OCI-LY1 (cell line): Measurements from ENCODE around the gene S100A7.

Source experiments
- H2AFZ ChIP-seq: fragments of 200-600 bp; sonication (generic), shearing (Covaris generic); 2 replicates; pipeline ENCODE4 v1.6.0; 2014; ENCODE audit warnings: antibody characterized with exemption, mild to moderate bottlenecking, low read length
- H3F3A ChIP-seq: fragments of 200-600 bp; sonication (generic), shearing (Covaris generic); 2 replicates; pipeline ENCODE4 v1.6.0; 2014; ENCODE audit warnings: mild to moderate bottlenecking, antibody characterized with exemption, low read length, moderate library complexity; ENCODE audit not compliant: insufficient read depth
- H3K27ac ChIP-seq: fragments of 200-600 bp; sonication (generic); 2 replicates; pipeline ENCODE4 v1.5.1; 2014; ENCODE audit warnings: low read length, mixed run types, mild to moderate bottlenecking, low read depth; ENCODE audit not compliant: poor library complexity, severe bottlenecking
- H3K27me3 ChIP-seq: fragments of 200-600 bp; sonication (generic); 2 replicates; pipeline ENCODE4 v1.6.0; 2014; ENCODE audit warnings: antibody characterized with exemption, mild to moderate bottlenecking, low read length, moderate library complexity; ENCODE audit not compliant: insufficient read depth
- H3K36me3 ChIP-seq: fragments of 200-600 bp; sonication (generic); 2 replicates; pipeline ENCODE4 v1.6.1; 2014; ENCODE audit warnings: mild to moderate bottlenecking, antibody characterized with exemption, low read length, moderate library complexity, mixed read lengths; ENCODE audit not compliant: insufficient read depth
- H3K4me1 ChIP-seq: fragments of 200-600 bp; sonication (generic); 2 replicates; pipeline ENCODE4 v1.5.1; 2014; ENCODE audit warnings: mild to moderate bottlenecking, low read length, moderate library complexity; ENCODE audit not compliant: insufficient read depth, severe bottlenecking
- H3K4me2 ChIP-seq: fragments of 200-600 bp; sonication (generic), shearing (Covaris generic); 2 replicates; pipeline ENCODE4 v1.6.1; 2014; ENCODE audit warnings: low read length
- H3K4me3 ChIP-seq: fragments of 200-600 bp; sonication (generic); 2 replicates; pipeline ENCODE4 v1.5.1; 2014; ENCODE audit warnings: low read length, low read depth, mild to moderate bottlenecking, mixed read lengths; ENCODE audit not compliant: poor library complexity, severe bottlenecking
- H3K79me2 ChIP-seq: fragments of 200-600 bp; shearing (Covaris generic); 2 replicates; pipeline ENCODE4 v1.6.1; 2016; ENCODE audit warnings: mixed run types, low read length, mixed read lengths; ENCODE audit not compliant: insufficient read depth
- H3K9ac ChIP-seq: fragments of 200-600 bp; sonication (generic), shearing (Covaris generic); 2 replicates; pipeline ENCODE4 v1.6.1; 2014; ENCODE audit warnings: mild to moderate bottlenecking, low read length, mixed read lengths
- H3K9me2 ChIP-seq: fragments of 200-600 bp; sonication (generic), shearing (Covaris generic); 2 replicates; pipeline ENCODE4 v1.6.1; 2014; ENCODE audit warnings: low read depth, mild to moderate bottlenecking, low read length, mixed read lengths
- H3K9me3 ChIP-seq: fragments of 200-600 bp; shearing (Covaris generic); 2 replicates; pipeline ENCODE4 v1.6.1; 2014; ENCODE audit warnings: low read length, mixed read lengths
- H4K20me1 ChIP-seq: fragments of 200-600 bp; sonication (generic), shearing (Covaris generic); 2 replicates; pipeline ENCODE4 v1.6.0; 2016; ENCODE audit warnings: mild to moderate bottlenecking, low read length; ENCODE audit not compliant: insufficient read depth
- CTCF ChIP-seq: fragments of 200-600 bp; sonication (generic), shearing (Covaris generic); IDR thresholded peaks from 2 replicates; pipeline ENCODE4 v1.5.1; 2017; ENCODE audit warnings: mild to moderate bottlenecking, antibody characterized with exemption, low read length, moderate library complexity, mixed read lengths
- EZH2 ChIP-seq: fragments of 200-600 bp; sonication (generic), shearing (Covaris generic); IDR thresholded peaks from 2 replicates; pipeline ENCODE4 v1.8.0; 2017; ENCODE audit warnings: borderline replicate concordance, mixed run types, mild to moderate bottlenecking, antibody characterized with exemption, low read length, moderate library complexity, mixed read lengths

The S100A7 gene

GRCh38 chr1:153474347-153474746, 13.9 kb upstream of the S100A7 start:
- Histone ChIP-seq H3K4me3 (no peak overlapping the region), H3K9me3 (no peaks in the 10 kb centered on the region), H3F3A (no peaks in the 10 kb centered on the region), H3K79me2 (no peaks in the 10 kb centered on the region), H3K4me1 (no peaks in the 10 kb centered on the region), H3K9me2 (no peaks in the 10 kb centered on the region), H3K27ac (no peak overlapping the region), H3K27me3 (no peaks in the 10 kb centered on the region), H3K9ac (no peak overlapping the region), H3K4me2 (no peak overlapping the region), H4K20me1 (no peaks in the 10 kb centered on the region), H2AFZ (no peak overlapping the region), H3K36me3 (no peaks in the 10 kb centered on the region)
- TF ChIP-seq EZH2 (no peak), CTCF (no peak)

- Histone ChIP-seq H3K4me3 (no peak overlapping the region), H3K27me3 (no peaks in the 10 kb centered on the region), H3K36me3 (no peaks in the 10 kb centered on the region), H3F3A (no peaks in the 10 kb centered on the region), H3K9me3 (no peaks in the 10 kb centered on the region), H2AFZ (no peak overlapping the region), H3K9me2 (no peaks in the 10 kb centered on the region), H3K4me2 (no peak overlapping the region), H3K4me1 (no peaks in the 10 kb centered on the region), H3K9ac (no peak overlapping the region), H3K27ac (no peak overlapping the region), H4K20me1 (no peaks in the 10 kb centered on the region), H3K79me2 (no peaks in the 10 kb centered on the region)
- no peak for TF ChIP-seq EZH2
- no peak for TF ChIP-seq CTCF
These were observed 10.3 kb upstream of the S100A7 start for GRCh38 chr1:153470707-153471106.

GRCh38 chr1:153466908-153467307, 6.5 kb upstream of the S100A7 start:
- Histone ChIP-seq H3K79me2 (no peaks in the 10 kb centered on the region), H3K27me3 (no peaks in the 10 kb centered on the region), H3K4me3 (no peak overlapping the region), H2AFZ (no peak overlapping the region), H3K9ac (no peak overlapping the region), H4K20me1 (no peaks in the 10 kb centered on the region), H3F3A (no peaks in the 10 kb centered on the region), H3K9me2 (no peaks in the 10 kb centered on the region), H3K9me3 (no peaks in the 10 kb centered on the region), H3K4me2 (no peak overlapping the region), H3K27ac (no peak overlapping the region), H3K4me1 (no peaks in the 10 kb centered on the region), H3K36me3 (no peaks in the 10 kb centered on the region)
- TF ChIP-seq CTCF: no peak
- TF ChIP-seq EZH2: no peak
